Astrocyte (in vitro differentiated cells and primary cell): ENCODE results near the gene ZDHHC17.

Source experiments
- CTCF ChIP-seq: IDR thresholded peaks from 2 replicates; pipeline ENCODE4 v1.5.1; 2011; ENCODE audit warnings: low read depth, mild to moderate bottlenecking, inconsistent platforms, low read length, moderate library complexity; ENCODE audit not compliant: insufficient read depth
- EZH2 ChIP-seq: IDR thresholded peaks from 2 replicates; pipeline ENCODE4 v1.6.1; 2012; ENCODE audit warnings: mild to moderate bottlenecking, low read length, inconsistent platforms; ENCODE audit not compliant: insufficient read depth

DNA sequence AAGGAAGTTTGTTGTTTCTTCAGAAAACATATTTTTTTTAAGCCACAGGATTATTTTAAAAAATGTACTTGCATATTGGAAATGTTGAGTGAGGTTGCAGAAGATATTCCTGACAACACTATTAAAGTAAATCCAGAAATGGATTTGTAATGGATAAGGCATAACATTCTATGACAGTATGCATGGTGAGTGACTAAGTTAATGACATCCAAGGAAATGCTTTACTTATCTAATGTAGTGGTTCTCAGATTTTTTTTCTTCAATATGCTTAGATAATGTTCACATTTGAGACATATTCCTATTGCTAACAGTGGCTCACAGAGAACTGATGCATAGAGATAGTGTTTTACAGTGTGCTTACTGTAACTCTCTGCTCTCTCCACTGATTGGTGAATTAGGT is 49.4 kb downstream of the ZDHHC17 start:
- TF ChIP-seq CTCF (no peak), EZH2 (no peak)
